Frontal cortex (tissue), 4 donors: ENCODE measurements around the gene SLC39A8. TPM values are rescaled to one million over a fixed set of nuclear protein-coding genes. Genes with fewer than 3 reads are reported as not detected.

Experiments
- DNase-seq, 2 donors: peaks; one replicate each; pipeline ENCODE4 v3.0.0; 2012; ENCODE audit warnings: low spot score in 2 of 2
- FAIRE-seq: peaks from 2 replicates; lab custom pipeline; 2012; peaks lifted over from hg19 to GRCh38; lab: Jason Lieb, UNC
- total RNA-seq: library from RNA; depleted of rRNA; stranded (reverse); fragments of >200 nt; gene quantifications from one replicate; pipeline ENCODE4 v1.2.3, GENCODE V29; 2014
- donor health status: control.
- donor health status: control.
- donor health status: control.

Gene SLC39A8
- total RNA-seq, 1 donor from 2014 or later: 6.5 TPM

- DNase-seq (no peak), FAIRE-seq (no peak)
Measured at GRCh38 chr4:102342404-102343074, 2.7 kb downstream of the SLC39A8 start.

- FAIRE-seq (no peak), DNase-seq (no peak)
Measured at GRCh38 chr4:102341201-102341600, 4.1 kb downstream of the SLC39A8 start.

- FAIRE-seq: no peak
- DNase-seq: no peak
Measured at GRCh38 chr4:102339018-102339417, 6.3 kb downstream of the SLC39A8 start.

- FAIRE-seq: no peak
- DNase-seq: no peak
Measured at GRCh38 chr4:102338405-102338804, 6.9 kb downstream of the SLC39A8 start.

- no peak for FAIRE-seq
- DNase-seq: no peak
Measured at GRCh38 chr4:102335616-102336015, 9.7 kb downstream of the SLC39A8 start.

GRCh38 chr4:102334624-102335023, 10.7 kb downstream of the SLC39A8 start:
- FAIRE-seq: no peak
- no peak for DNase-seq

- DNase-seq (no peak), FAIRE-seq (no peak)
Measured at GRCh38 chr4:102333787-102334186, 11.5 kb downstream of the SLC39A8 start.

- DNase-seq (no peak), FAIRE-seq (no peak)
Measured at GRCh38 chr4:102328045-102328444, 17.2 kb downstream of the SLC39A8 start.

- FAIRE-seq (no peak), DNase-seq (no peak)
Measured at GRCh38 chr4:102326951-102327350, 18.3 kb downstream of the SLC39A8 start.

- DNase-seq: no peak
- FAIRE-seq: no peak
Measured at GRCh38 chr4:102324730-102325129, 20.6 kb downstream of the SLC39A8 start.

GRCh38 chr4:102322736-102323135, 22.5 kb downstream of the SLC39A8 start:
- FAIRE-seq: no peak
- DNase-seq: no peak

GRCh38 chr4:102321260-102321995, 23.9 kb downstream of the SLC39A8 start:
- FAIRE-seq: no peak
- no peak for DNase-seq

- no peak for FAIRE-seq
- no peak for DNase-seq
Measured at GRCh38 chr4:102319594-102319993, 25.7 kb downstream of the SLC39A8 start.

GRCh38 chr4:102318526-102318925, 26.8 kb downstream of the SLC39A8 start:
- DNase-seq: no peak
- FAIRE-seq: no peak

GRCh38 chr4:102318105-102318504, 27.2 kb downstream of the SLC39A8 start:
- DNase-seq: no peak

GRCh38 chr4:102317459-102317858, 27.8 kb downstream of the SLC39A8 start:
- DNase-seq (no peak), FAIRE-seq (no peak)

More at GRCh38 chr4:102318105-102318504, 27.2 kb downstream of the SLC39A8 start:
- FAIRE-seq: no peak

- no peak for FAIRE-seq
Measured at GRCh38 chr4:102316585-102316984, 28.7 kb downstream of the SLC39A8 start.

GRCh38 chr4:102315532-102315931, 29.8 kb downstream of the SLC39A8 start:
- FAIRE-seq (no peak), DNase-seq (no peak)

More at GRCh38 chr4:102316585-102316984, 28.7 kb downstream of the SLC39A8 start:
- DNase-seq: no peak

GRCh38 chr4:102312417-102312816, 32.9 kb downstream of the SLC39A8 start:
- FAIRE-seq: no peak
- DNase-seq: no peak

GRCh38 chr4:102311912-102312311, 33.4 kb downstream of the SLC39A8 start:
- FAIRE-seq: no peak

GRCh38 chr4:102311407-102311806, 33.9 kb downstream of the SLC39A8 start:
- DNase-seq (no peak), FAIRE-seq (no peak)

More at GRCh38 chr4:102311912-102312311, 33.4 kb downstream of the SLC39A8 start:
- no peak for DNase-seq
